Psoas muscle (tissue), 8 donors: ENCODE measurements around the gene MRTFA. TPM values are rescaled to one million over a fixed set of nuclear protein-coding genes. Genes with fewer than 3 reads are reported as not detected.
A peak's percentile ranks its signal among the peaks of the same experiment; 100 is the strongest.
"Not testable (repeated sequence)": the region's sequence is repeated elsewhere in the genome, so short reads cannot be mapped to it uniquely, and the experiment has no call there.

Experiments
- ATAC-seq, 4 donors: fragments of 200-7000 bp; cut with Tn5 transposase; one replicate each; pipeline ENCODE4 v1.9.1; 2020; ENCODE audit warnings: moderate library complexity in 3 of 4, mild to moderate bottlenecking in 2 of 4
- DNase-seq, 2 donors: peaks; one replicate each; pipeline ENCODE4 v3.0.0-alpha.2; 2020
- H3K27ac ChIP-seq: fragments of 200-600 bp; one replicate; pipeline ENCODE4 v1.8.0; 2022
- H3K27me3 ChIP-seq, 3 donors: fragments of 200-600 bp in 1 of 3; one replicate each; pipeline versions ENCODE4 v1.6.1 to v1.8.0; 2013 to 2022; ENCODE audit warnings: low read length in 2 of 3, mild to moderate bottlenecking in 2 of 3, moderate library complexity in 1 of 3; ENCODE audit not compliant: insufficient read depth in 3 of 3
- H3K36me3 ChIP-seq, 2 donors: fragments of 200-600 bp in 1 of 2; one replicate each; pipeline versions ENCODE4 v1.6.1 to v1.8.0; 2013 to 2022; ENCODE audit warnings: low read depth in 1 of 2, mild to moderate bottlenecking in 1 of 2, moderate library complexity in 1 of 2; ENCODE audit not compliant: insufficient read depth in 1 of 2
- H3K4me1 ChIP-seq: fragments of 200-600 bp; one replicate; pipeline ENCODE4 v1.8.0; 2022
- H3K4me3 ChIP-seq: fragments of 200-600 bp; one replicate; pipeline ENCODE4 v1.8.0; 2022; ENCODE audit warnings: mild to moderate bottlenecking
- H3K9me3 ChIP-seq: fragments of 200-600 bp; one replicate; pipeline ENCODE4 v1.8.0; 2022
- CTCF ChIP-seq: fragments of 200-600 bp; IDR thresholded peaks from one replicate; pipeline ENCODE4 v1.8.0; 2022; ENCODE audit warnings: antibody characterized with exemption
- WGBS, 3 donors: extraction: QIAGEN DNeasy Blood & Tissue Kit; methylation state at CpG; one replicate each; pipeline versions ENCODE4 v1.1.6 to v1.1.7; 2013; 5-methylcytosine and 5-hydroxymethylcytosine counted together
- intact Hi-C, 2 donors: fragments of 100-400 bp; cut with DNase I; formaldehyde crosslinking; loops; one replicate each; pipeline versions ENCODE4 v1.11.0 to v1.14.2; 2022
- polyA plus RNA-seq, 3 donors: library from polyadenylated mRNA; stranded (reverse); fragments of 200-250 nt; gene quantifications; one replicate each; pipeline ENCODE4 v1.2.3, GENCODE V29; 2013
- total RNA-seq, 4 donors: library from RNA; stranded (reverse); fragmentation: NEBNext Ultra II Directional in 2 of 4; extraction: Animal tissue kit (Norgen Biotek cat#: 25700) in 2 of 4; gene quantifications; one replicate each; pipeline versions ENCODE4 v1.2.1 to v1.2.4, GENCODE V29; 2021 to 2023
- donor health status: healthy with polysubstance abuse.
- donor health status: DM: no; HTN: no; CAD: no; lungs with moderate emphysema.
- donor health status: Bipolar disorder and iron deficiency.
- donor health status: healthy.
- donor health status: DM: yes; HTN: yes; CAD: no.
- donor health status: DM: no; HTN: no; CAD: no.
- donor health status: DM: no; HTN: no; CAD: no.
- donor health status: DM: yes; HTN: yes; CAD: no.

MRTFA gene
- total and polyA plus RNA-seq, 7 donors, result 10.1 to 24.0 (median 15.7) TPM

DNA sequence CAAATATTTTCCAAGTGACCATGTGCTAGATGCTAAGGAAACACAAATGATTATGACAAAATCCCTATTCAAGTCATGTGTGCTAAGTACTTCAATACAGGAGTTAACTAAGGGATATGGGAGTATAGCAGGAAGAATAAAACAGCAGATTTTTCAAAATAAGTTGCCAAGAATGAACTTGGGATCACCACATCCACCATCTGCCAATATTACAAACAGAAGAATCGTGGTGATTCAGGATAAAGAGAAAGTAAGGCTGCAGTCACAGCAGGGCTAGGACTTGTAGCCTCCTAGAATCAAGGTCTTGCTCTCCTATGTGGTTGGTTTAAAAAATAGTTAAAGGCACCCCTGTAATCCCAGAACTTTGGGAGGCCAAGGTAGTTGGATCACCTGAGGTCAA lies 34.3 kb downstream of the MRTFA start:
- Histone ChIP-seq H3K9me3 (no peaks in the 10 kb centered on the region), H3K4me3 (no peak overlapping the region), H3K36me3 (no peaks in the 10 kb centered on the region), H3K4me1 (peaks cover 44% of the 10 kb centered on the region), H3K27ac (no peak overlapping the region), H3K27me3 (no peaks in the 10 kb centered on the region)
- DNase-seq (no peak), ATAC-seq (peak in 2 of 4 donors; percentile 4)
- WGBS, 3 donors, result 46 to 92% (median 54%) methylated on average over 1 of the region's 1 CpG
- TF ChIP-seq CTCF, result no peak
- intact Hi-C loops, result no loop called here

DNA sequence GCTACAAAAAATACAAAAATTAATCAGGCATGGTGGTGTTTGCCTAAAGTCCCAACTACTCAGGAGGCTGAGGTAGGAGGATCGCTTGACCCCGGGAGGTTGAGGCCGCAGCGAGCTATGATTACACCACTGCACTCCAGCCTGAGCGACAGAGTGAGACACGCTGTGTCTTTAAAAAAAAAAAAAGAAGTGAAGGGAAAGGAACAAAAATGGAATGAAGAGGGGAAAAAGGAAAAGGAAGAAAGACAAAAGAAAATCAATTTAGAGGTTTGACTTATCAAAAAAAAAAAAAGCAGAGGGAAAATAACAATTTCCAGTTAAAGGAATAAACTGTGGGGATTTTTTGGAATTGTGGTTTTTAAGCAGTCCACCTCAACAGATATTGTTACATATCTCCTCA lies 36.8 kb downstream of the MRTFA start:
- TF ChIP-seq CTCF, result no peak
- Histone ChIP-seq H3K4me1 (peaks cover 30% of the 10 kb centered on the region), H3K4me3 (no peak overlapping the region), H3K9me3 (no peaks in the 10 kb centered on the region), H3K36me3 (no peaks in the 10 kb centered on the region), H3K27me3 (no peaks in the 10 kb centered on the region), H3K27ac (no peak overlapping the region)
- DNase-seq (no peak), ATAC-seq (no peak)
- 96 to 97% (median 96%) methylated on average over 6 of the region's 6 CpGs for WGBS, 3 donors
- intact Hi-C loops, result no loop called here

- 91 to 93% (median 93%) methylated on average over 10 of the region's 10 CpGs for WGBS, 3 donors
- peaks cover 41% of the 10 kb centered on the region for H3K4me1 ChIP-seq
- not testable (repeated sequence) for ATAC-seq
Observed at GRCh38 chr22:40598712-40599111, 37.8 kb downstream of the MRTFA start.

GRCh38 chr22:40597526-40598430 lies 38.7 kb downstream of the MRTFA start:
- DNase-seq (no peak), ATAC-seq (peak in 2 of 4 donors; percentile 52)
- no peaks in the 10 kb centered on the region for H3K36me3 ChIP-seq
- intact Hi-C loops, result no loop called here
- H3K4me1 ChIP-seq, result peaks cover 41% of the 10 kb centered on the region
- peak overlapping the region; percentile 31 for H3K4me3 ChIP-seq
- no peaks in the 10 kb centered on the region for H3K9me3 ChIP-seq
- 39 to 45% (median 43%) methylated on average over 7 of the region's 7 CpGs for WGBS, 3 donors
- TF ChIP-seq CTCF, result no peak
- H3K27me3 ChIP-seq, result no peaks in the 10 kb centered on the region
- H3K27ac ChIP-seq, result peak overlapping the region; percentile 6

More at GRCh38 chr22:40598712-40599111, 37.8 kb downstream of the MRTFA start:
- H3K36me3 ChIP-seq, H3K27me3 ChIP-seq, intact Hi-C loops, DNase-seq, H3K27ac ChIP-seq, H3K4me3 ChIP-seq, H3K9me3 ChIP-seq: not testable (repeated sequence)

GRCh38 chr22:40595497-40596234 lies 40.9 kb downstream of the MRTFA start:
- Histone ChIP-seq H3K36me3 (no peaks in the 10 kb centered on the region), H3K27me3 (no peaks in the 10 kb centered on the region), H3K4me1 (peaks cover 42% of the 10 kb centered on the region), H3K27ac (no peak overlapping the region), H3K4me3 (no peak overlapping the region), H3K9me3 (no peaks in the 10 kb centered on the region)
- intact Hi-C loops, result no loop called here
- ATAC-seq, result no peak
- 69 to 88% (median 87%) methylated on average over 2 of the region's 2 CpGs for WGBS, 3 donors
- DNase-seq, result no peak
- no peak for TF ChIP-seq CTCF
